ENCODE data around the gene CLDN4. TPM values are rescaled to one million over a fixed set of nuclear protein-coding genes. Genes with fewer than 3 reads are reported as not detected.

Gene CLDN4
- total and polyA plus RNA-seq, 2 experiments from 2014 or later: 11.6 to 19.4 TPM

DNA sequence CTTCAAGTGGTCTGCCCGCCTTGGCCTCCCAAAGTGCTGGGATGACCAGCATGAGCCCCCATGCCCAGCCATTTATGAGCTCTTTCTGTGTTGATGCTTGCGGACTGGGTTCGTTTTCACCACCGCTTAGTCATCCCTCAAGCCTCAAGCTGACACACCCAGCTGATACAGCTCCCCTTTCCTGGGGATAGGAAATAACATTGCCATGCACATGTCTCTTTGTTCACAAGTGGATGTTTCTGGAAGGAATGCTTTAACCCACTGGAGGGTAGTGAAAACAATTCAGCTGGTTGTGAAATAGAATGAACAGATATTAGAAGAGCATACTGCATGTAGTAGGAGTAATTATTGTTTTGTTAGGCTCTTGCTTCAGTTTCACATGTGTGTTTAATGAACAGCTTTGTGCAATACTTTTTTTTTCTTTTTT is 20.0 kb downstream of the CLDN4 start:
- Histone ChIP-seq H3K4me2 (no peak overlapping the region), H3K4me3 (no peak overlapping the region), H4K20me1 (replicated peaks; ENCODE audit: insufficient read depth) (no peaks in the 10 kb centered on the region), H3K4me1 (ENCODE audit: insufficient read depth) (no peaks in the 10 kb centered on the region; the same call in 1 of the 2 replicates), H3K79me2 (replicated peaks; ENCODE audit: insufficient read depth) (no peaks in the 10 kb centered on the region), H3K9me2 (ENCODE audit: insufficient read depth) (no peaks in the 10 kb centered on the region), H3K36me3 (ENCODE audit: insufficient read depth) (no peaks in the 10 kb centered on the region), H3F3A (replicated peaks; ENCODE audit: low read depth) (no peaks in the 10 kb centered on the region), H2AFZ (no peak overlapping the region), H3K27ac (ENCODE audit: low read depth) (no peak overlapping the region), H3K27me3 (ENCODE audit: insufficient read depth) (no peaks in the 10 kb centered on the region)
- ATAC-seq (no peak), DNase-seq (ENCODE audit: low spot score) (no peak)
- H3K9me3 Mint-ChIP-seq: peaks cover 15% of the 10 kb centered on the region
- no peaks in the 10 kb centered on the region for H3K27me3 Mint-ChIP-seq (ENCODE audit: insufficient read depth, low read depth, poor library complexity)
- no peak overlapping the region for H3K4me3 Mint-ChIP-seq
- H3K4me1 Mint-ChIP-seq: peaks cover 5% of the 10 kb centered on the region; the same call in 2 of the 3 replicates
- TF ChIP-seq EZH2phosphoT487 (IDR thresholded peaks at IDR 0.05; ENCODE audit: unreplicated experiment) (no peak), ZNF331 (CRISPR knock-in tag; IDR thresholded peaks at IDR 0.05; ENCODE audit: low read depth) (no peak), NANOG (IDR thresholded peaks at IDR 0.05; ENCODE audit: borderline replicate concordance) (no peak), ZNF462 (CRISPR knock-in tag; IDR thresholded peaks at IDR 0.05) (no peak), STAT1 (IDR thresholded peaks at IDR 0.05; ENCODE audit: unreplicated experiment) (no peak)
- peaks cover 3% of the 10 kb centered on the region; the same call in 2 of the 3 replicates for H3K36me3 Mint-ChIP-seq (ENCODE audit: low read depth)
- no peak overlapping the region for H3K27ac Mint-ChIP-seq
